Liver (tissue), 9 donors: ENCODE data around the gene ARID5A. TPM values are rescaled to one million over a fixed set of nuclear protein-coding genes. Genes with fewer than 3 reads are reported as not detected.

Experiments
- DNase-seq: peaks from one replicate; pipeline ENCODE4 v3.0.0-alpha.2; 2017; ENCODE audit warnings: low spot score
- H3K27ac ChIP-seq, 2 donors: one replicate each; pipeline ENCODE4 v1.7.0; 2013; ENCODE audit warnings: inconsistent platforms in 2 of 2, low read length in 2 of 2, control low read depth in 1 of 2, low read depth in 1 of 2, mild to moderate bottlenecking in 1 of 2
- H3K27me3 ChIP-seq, 4 donors: one replicate each; pipeline versions ENCODE4 v1.6.1 to v1.7.0; 2013; ENCODE audit warnings: low read length in 3 of 4, inconsistent platforms in 1 of 4, mild to moderate bottlenecking in 1 of 4, moderate library complexity in 1 of 4; ENCODE audit not compliant: control insufficient read depth in 4 of 4, insufficient read depth in 4 of 4
- H3K36me3 ChIP-seq, 4 donors: one replicate each; pipeline versions ENCODE4 v1.6.1 to v1.7.0; 2013; ENCODE audit warnings: low read length in 3 of 4, mild to moderate bottlenecking in 3 of 4, low read depth in 1 of 4, moderate library complexity in 1 of 4; ENCODE audit not compliant: control insufficient read depth in 4 of 4, insufficient read depth in 3 of 4
- H3K4me1 ChIP-seq, 4 donors: one replicate each; pipeline versions ENCODE4 v1.6.1 to v1.7.0; 2013; ENCODE audit warnings: low read length in 3 of 4, mild to moderate bottlenecking in 3 of 4, moderate library complexity in 1 of 4; ENCODE audit not compliant: control insufficient read depth in 4 of 4, insufficient read depth in 4 of 4
- H3K4me3 ChIP-seq, 3 donors: one replicate each; pipeline versions ENCODE4 v1.6.1 to v1.7.0; 2013; ENCODE audit warnings: low read length in 3 of 3, control low read depth in 1 of 3, low read depth in 1 of 3, mild to moderate bottlenecking in 1 of 3
- H3K9ac ChIP-seq, 2 donors: one replicate each; pipeline ENCODE4 v1.7.0; 2013; ENCODE audit warnings: low read length in 2 of 2, mild to moderate bottlenecking in 2 of 2, moderate library complexity in 2 of 2, control low read depth in 1 of 2, low read depth in 1 of 2
- H3K9me3 ChIP-seq, 4 donors: one replicate each; pipeline versions ENCODE4 v1.6.1 to v1.7.0; 2013; ENCODE audit warnings: low read length in 3 of 4; ENCODE audit not compliant: control insufficient read depth in 4 of 4
- EGR1 ChIP-seq, 2 donors: IDR thresholded peaks; 2 replicates each; pipeline ENCODE4 v1.6.1; 2016 to 2018; ENCODE audit warnings: antibody characterized with exemption in 2 of 2, low read depth in 2 of 2
- FOXA1 ChIP-seq: IDR thresholded peaks from 2 replicates; pipeline ENCODE4 v1.6.1; 2016; ENCODE audit warnings: antibody characterized with exemption
- FOXA2 ChIP-seq: IDR thresholded peaks from 2 replicates; pipeline ENCODE4 v1.6.1; 2016; ENCODE audit warnings: antibody characterized with exemption
- GABPA ChIP-seq, 2 donors: IDR thresholded peaks in 1 of 2; conservative IDR thresholded peaks in 1 of 2; 2 replicates each; pipeline ENCODE4 v1.6.1; 2016; ENCODE audit warnings: antibody characterized with exemption in 2 of 2, mild to moderate bottlenecking in 1 of 2, moderate library complexity in 1 of 2
- HNF4A ChIP-seq, 2 donors: conservative IDR thresholded peaks; 2 replicates each; pipeline ENCODE4 v1.6.1; 2016; ENCODE audit warnings: antibody characterized with exemption in 2 of 2, mild to moderate bottlenecking in 2 of 2
- HNF4G ChIP-seq: IDR thresholded peaks from 2 replicates; pipeline ENCODE4 v1.6.1; 2016; ENCODE audit warnings: antibody characterized with exemption
- JUND ChIP-seq, 2 donors: IDR thresholded peaks; 2 replicates each; pipeline ENCODE4 v1.6.1; 2016; ENCODE audit warnings: antibody characterized with exemption in 2 of 2
- NR2F2 ChIP-seq: IDR thresholded peaks from 2 replicates; pipeline ENCODE4 v1.6.1; 2016; ENCODE audit warnings: antibody characterized with exemption
- RAD21 ChIP-seq, 2 donors: IDR thresholded peaks; 2 replicates each; pipeline ENCODE4 v1.6.1; 2016; ENCODE audit warnings: antibody characterized with exemption in 2 of 2, mild to moderate bottlenecking in 2 of 2
- RXRA ChIP-seq, 2 donors: IDR thresholded peaks; 2 replicates each; pipeline ENCODE4 v1.6.1; 2017 to 2018; ENCODE audit warnings: antibody characterized with exemption in 2 of 2, mild to moderate bottlenecking in 1 of 2
- SP1 ChIP-seq: IDR thresholded peaks from 2 replicates; pipeline ENCODE4 v1.6.1; 2018; ENCODE audit warnings: antibody characterized with exemption, mild to moderate bottlenecking
- TAF1 ChIP-seq: conservative IDR thresholded peaks from 2 replicates; pipeline ENCODE4 v1.6.1; 2016; ENCODE audit warnings: antibody characterized with exemption, mild to moderate bottlenecking
- YY1 ChIP-seq: IDR thresholded peaks from 2 replicates; pipeline ENCODE4 v1.6.1; 2016; ENCODE audit warnings: antibody characterized with exemption, mild to moderate bottlenecking
- WGBS: extraction: QIAGEN DNeasy Blood & Tissue Kit; methylation state at CpG from one replicate; pipeline ENCODE4 v1.1.7; 2013; 5-methylcytosine and 5-hydroxymethylcytosine counted together
- polyA plus RNA-seq, 2 donors: library from polyadenylated mRNA; stranded (reverse) in 1 of 2; unstranded in 1 of 2; fragments of 200-250 nt in 1 of 2; fragments of >200 nt in 1 of 2; fragmentation: Nextera tagmentation in 1 of 2; extraction: Ambion mirVana in 1 of 2; gene quantifications; one replicate each; pipeline versions ENCODE4 v1.2.1 to v1.2.3, GENCODE V29; 2013 to 2015
- total RNA-seq, 2 donors: library from RNA; depleted of rRNA; stranded (reverse); fragments of >200 nt; gene quantifications; one replicate each; pipeline ENCODE4 v1.2.3, GENCODE V29; 2014
- TF ChIP-seq, protein P1 (sequence below): IDR thresholded peaks from 2 replicates; pipeline ENCODE4 v1.6.1; 2016; ENCODE audit warnings: antibody characterized with exemption, mild to moderate bottlenecking
- TF ChIP-seq, protein P2 (sequence below): IDR thresholded peaks from 2 replicates; pipeline ENCODE4 v1.6.1; 2016; ENCODE audit warnings: antibody characterized with exemption
- TF ChIP-seq, protein P3 (sequence below): IDR thresholded peaks from 2 replicates; pipeline ENCODE4 v1.6.1; 2016; ENCODE audit warnings: antibody characterized with exemption
- TF ChIP-seq, protein P4 (sequence below): IDR thresholded peaks from 2 replicates; pipeline ENCODE4 v1.6.1; 2016; ENCODE audit warnings: antibody characterized with exemption
- TF ChIP-seq, protein P5 (sequence below): fragments of 150-350 bp; IDR thresholded peaks from 2 replicates; pipeline ENCODE4 v1.5.1; 2017; ENCODE audit warnings: improper control_type of control experiment, low read depth, low read length; ENCODE audit not compliant: missing input control
- donor health status: healthy.
- donor health status: healthy.
- donor health status: healthy.
- donor health status: healthy.
- donor health status: healthy.

The ARID5A gene
- total and polyA plus RNA-seq, 4 donors: 7.4 to 17.8 (median 11.0) TPM

DNA sequence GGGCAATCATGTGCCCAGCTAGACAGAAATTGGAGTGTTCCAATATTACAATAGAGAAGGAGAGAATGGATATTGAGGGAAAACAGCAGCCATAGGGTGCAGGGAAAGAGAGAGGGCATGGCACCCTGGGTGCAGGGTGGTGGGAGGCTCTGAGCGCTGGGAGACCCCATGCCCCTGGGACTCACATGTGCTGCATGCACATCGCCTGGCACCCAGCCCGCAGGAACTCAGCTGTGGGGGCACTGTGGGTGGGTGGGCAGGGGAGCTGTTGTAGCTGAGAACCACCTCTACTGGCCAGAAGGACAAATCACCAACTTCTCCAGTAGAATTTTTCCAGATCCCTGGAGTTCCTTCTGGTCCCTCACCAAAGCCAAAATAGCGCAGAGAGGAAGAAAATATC is 24.2 kb upstream of the ARID5A start:
- Histone ChIP-seq H3K36me3 (no peaks in the 10 kb centered on the region), H3K4me1 (peaks cover 1 to 14% (median 8%) of the 10 kb centered on the region in 4 donors), H3K9me3 (peaks cover 0 to 1% (median 0%) of the 10 kb centered on the region in 4 donors), H3K4me3 (no peak overlapping the region), H3K27me3 (no peaks in the 10 kb centered on the region), H3K27ac (no peak overlapping the region), H3K9ac (no peak overlapping the region)
- TF ChIP-seq, protein P1, sequence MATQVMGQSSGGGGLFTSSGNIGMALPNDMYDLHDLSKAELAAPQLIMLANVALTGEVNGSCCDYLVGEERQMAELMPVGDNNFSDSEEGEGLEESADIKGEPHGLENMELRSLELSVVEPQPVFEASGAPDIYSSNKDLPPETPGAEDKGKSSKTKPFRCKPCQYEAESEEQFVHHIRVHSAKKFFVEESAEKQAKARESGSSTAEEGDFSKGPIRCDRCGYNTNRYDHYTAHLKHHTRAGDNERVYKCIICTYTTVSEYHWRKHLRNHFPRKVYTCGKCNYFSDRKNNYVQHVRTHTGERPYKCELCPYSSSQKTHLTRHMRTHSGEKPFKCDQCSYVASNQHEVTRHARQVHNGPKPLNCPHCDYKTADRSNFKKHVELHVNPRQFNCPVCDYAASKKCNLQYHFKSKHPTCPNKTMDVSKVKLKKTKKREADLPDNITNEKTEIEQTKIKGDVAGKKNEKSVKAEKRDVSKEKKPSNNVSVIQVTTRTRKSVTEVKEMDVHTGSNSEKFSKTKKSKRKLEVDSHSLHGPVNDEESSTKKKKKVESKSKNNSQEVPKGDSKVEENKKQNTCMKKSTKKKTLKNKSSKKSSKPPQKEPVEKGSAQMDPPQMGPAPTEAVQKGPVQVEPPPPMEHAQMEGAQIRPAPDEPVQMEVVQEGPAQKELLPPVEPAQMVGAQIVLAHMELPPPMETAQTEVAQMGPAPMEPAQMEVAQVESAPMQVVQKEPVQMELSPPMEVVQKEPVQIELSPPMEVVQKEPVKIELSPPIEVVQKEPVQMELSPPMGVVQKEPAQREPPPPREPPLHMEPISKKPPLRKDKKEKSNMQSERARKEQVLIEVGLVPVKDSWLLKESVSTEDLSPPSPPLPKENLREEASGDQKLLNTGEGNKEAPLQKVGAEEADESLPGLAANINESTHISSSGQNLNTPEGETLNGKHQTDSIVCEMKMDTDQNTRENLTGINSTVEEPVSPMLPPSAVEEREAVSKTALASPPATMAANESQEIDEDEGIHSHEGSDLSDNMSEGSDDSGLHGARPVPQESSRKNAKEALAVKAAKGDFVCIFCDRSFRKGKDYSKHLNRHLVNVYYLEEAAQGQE: no peak
- TF ChIP-seq TAF1: no peak
- no peak for TF ChIP-seq RXRA (IDR thresholded peaks at IDR 0.05)
- TF ChIP-seq GABPA (IDR thresholded peaks at IDR 0.05 in 1 of 2, conservative IDR thresholded peaks at IDR 0.05 in 1 of 2): no peak
- TF ChIP-seq, protein P2, sequence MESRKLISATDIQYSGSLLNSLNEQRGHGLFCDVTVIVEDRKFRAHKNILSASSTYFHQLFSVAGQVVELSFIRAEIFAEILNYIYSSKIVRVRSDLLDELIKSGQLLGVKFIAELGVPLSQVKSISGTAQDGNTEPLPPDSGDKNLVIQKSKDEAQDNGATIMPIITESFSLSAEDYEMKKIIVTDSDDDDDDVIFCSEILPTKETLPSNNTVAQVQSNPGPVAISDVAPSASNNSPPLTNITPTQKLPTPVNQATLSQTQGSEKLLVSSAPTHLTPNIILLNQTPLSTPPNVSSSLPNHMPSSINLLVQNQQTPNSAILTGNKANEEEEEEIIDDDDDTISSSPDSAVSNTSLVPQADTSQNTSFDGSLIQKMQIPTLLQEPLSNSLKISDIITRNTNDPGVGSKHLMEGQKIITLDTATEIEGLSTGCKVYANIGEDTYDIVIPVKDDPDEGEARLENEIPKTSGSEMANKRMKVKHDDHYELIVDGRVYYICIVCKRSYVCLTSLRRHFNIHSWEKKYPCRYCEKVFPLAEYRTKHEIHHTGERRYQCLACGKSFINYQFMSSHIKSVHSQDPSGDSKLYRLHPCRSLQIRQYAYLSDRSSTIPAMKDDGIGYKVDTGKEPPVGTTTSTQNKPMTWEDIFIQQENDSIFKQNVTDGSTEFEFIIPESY: no peak
- TF ChIP-seq YY1: no peak
- TF ChIP-seq HNF4A (conservative IDR thresholded peaks at IDR 0.05): no peak
- TF ChIP-seq FOXA2: no peak
- no peak for TF ChIP-seq NR2F2
- no peak for TF ChIP-seq FOXA1
- TF ChIP-seq, protein P3, sequence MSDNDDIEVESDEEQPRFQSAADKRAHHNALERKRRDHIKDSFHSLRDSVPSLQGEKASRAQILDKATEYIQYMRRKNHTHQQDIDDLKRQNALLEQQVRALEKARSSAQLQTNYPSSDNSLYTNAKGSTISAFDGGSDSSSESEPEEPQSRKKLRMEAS: no peak
- TF ChIP-seq SP1: no peak
- TF ChIP-seq, protein P4, sequence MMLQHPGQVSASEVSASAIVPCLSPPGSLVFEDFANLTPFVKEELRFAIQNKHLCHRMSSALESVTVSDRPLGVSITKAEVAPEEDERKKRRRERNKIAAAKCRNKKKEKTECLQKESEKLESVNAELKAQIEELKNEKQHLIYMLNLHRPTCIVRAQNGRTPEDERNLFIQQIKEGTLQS: no peak
- TF ChIP-seq EGR1 (IDR thresholded peaks at IDR 0.05; ENCODE audit: low read depth in 2 of 2): no peak
- no peak for TF ChIP-seq JUND (IDR thresholded peaks at IDR 0.05)
- TF ChIP-seq, protein P5, sequence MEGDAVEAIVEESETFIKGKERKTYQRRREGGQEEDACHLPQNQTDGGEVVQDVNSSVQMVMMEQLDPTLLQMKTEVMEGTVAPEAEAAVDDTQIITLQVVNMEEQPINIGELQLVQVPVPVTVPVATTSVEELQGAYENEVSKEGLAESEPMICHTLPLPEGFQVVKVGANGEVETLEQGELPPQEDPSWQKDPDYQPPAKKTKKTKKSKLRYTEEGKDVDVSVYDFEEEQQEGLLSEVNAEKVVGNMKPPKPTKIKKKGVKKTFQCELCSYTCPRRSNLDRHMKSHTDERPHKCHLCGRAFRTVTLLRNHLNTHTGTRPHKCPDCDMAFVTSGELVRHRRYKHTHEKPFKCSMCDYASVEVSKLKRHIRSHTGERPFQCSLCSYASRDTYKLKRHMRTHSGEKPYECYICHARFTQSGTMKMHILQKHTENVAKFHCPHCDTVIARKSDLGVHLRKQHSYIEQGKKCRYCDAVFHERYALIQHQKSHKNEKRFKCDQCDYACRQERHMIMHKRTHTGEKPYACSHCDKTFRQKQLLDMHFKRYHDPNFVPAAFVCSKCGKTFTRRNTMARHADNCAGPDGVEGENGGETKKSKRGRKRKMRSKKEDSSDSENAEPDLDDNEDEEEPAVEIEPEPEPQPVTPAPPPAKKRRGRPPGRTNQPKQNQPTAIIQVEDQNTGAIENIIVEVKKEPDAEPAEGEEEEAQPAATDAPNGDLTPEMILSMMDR: no peak
- TF ChIP-seq RAD21 (IDR thresholded peaks at IDR 0.05): no peak
- no peak for TF ChIP-seq HNF4G
- WGBS: 95% methylated on average over 4 of the region's 4 CpGs
- no peak for DNase-seq
